Measurements from ENCODE around the gene PREP. TPM values are rescaled to one million over a fixed set of nuclear protein-coding genes. Genes with fewer than 3 reads are reported as not detected.
"Not testable (repeated sequence)": the region's sequence is repeated elsewhere in the genome, so short reads cannot be mapped to it uniquely, and the experiment has no call there.

Gene PREP
- total RNA-seq, 4 donors from 2014 or later, result 34.6 to 71.8 (median 51.8) TPM

- DNase-seq (peak in 1 of 2 donors; percentile 38), ATAC-seq (peak; percentile 50 to 82)
- intact Hi-C loops (cut with DNase I; ENCODE audit: low total_unique reads), result loop anchor here (1.0 kb wide), 1 partner anchor 337 kb away; no protein-coding TSS in a partner anchor
- no peak overlapping the region for H3K4me3 ChIP-seq
- H3K9me3 ChIP-seq, result no peaks in the 10 kb centered on the region
- no peak overlapping the region for H3K27ac ChIP-seq
- no peaks in the 10 kb centered on the region for H3K36me3 ChIP-seq
- H3K4me1 ChIP-seq, result no peaks in the 10 kb centered on the region
- in situ Hi-C loops (cut with MboI; ENCODE audit: low sequenced_read_pairs in 4 of 4), result loop anchor here in 2 of 4 donors (5.0 to 10.0 kb wide), 2 partner anchors 337 to 339 kb away; no protein-coding TSS in a partner anchor
- H3K27me3 ChIP-seq, result no peaks in the 10 kb centered on the region
- peak; percentile 41 to 65 (median 63) for TF ChIP-seq CTCF (IDR thresholded peaks at IDR 0.05 in 4 of 5, conservative IDR thresholded peaks at IDR 0.05 in 1 of 5)
- TF ChIP-seq POLR2A (IDR thresholded peaks at IDR 0.05), result no peak
Measured at GRCh38 chr6:105424175-105424783, 21.4 kb upstream of the PREP start.

DNA sequence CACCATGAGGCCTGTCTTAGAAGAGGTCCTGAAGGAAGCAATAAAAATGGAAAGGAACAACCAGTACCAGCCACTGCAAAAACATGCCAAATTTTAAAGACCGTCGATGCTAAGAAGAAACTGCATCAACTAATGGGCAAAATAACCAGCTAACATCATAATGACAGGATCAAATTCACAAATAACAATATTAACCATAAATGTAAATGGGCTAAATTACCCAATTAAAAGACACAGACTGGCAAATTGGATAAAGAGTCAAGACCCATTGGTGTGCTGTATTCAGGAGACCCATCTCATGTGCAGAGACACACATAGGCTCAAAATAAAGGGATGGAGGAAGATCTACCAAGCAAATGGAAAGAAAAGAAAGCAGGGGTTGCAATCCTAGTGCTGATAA, 14.1 kb upstream of the PREP start:
- ATAC-seq; H3K27me3 ChIP-seq; in situ Hi-C loops (cut with MboI; ENCODE audit: low sequenced_read_pairs in 4 of 4); H3K27ac ChIP-seq; DNase-seq; H3K36me3 ChIP-seq; H3K4me1 ChIP-seq; H3K9me3 ChIP-seq; H3K4me3 ChIP-seq; intact Hi-C loops (cut with DNase I; ENCODE audit: low total_unique reads): not testable (repeated sequence)

- no peak for ATAC-seq
- Histone ChIP-seq H3K27me3 (no peaks in the 10 kb centered on the region), H3K36me3 (no peaks in the 10 kb centered on the region), H3K4me3 (no peak overlapping the region), H3K4me1 (no peaks in the 10 kb centered on the region), H3K27ac (no peak overlapping the region), H3K9me3 (no peaks in the 10 kb centered on the region)
- no peak for TF ChIP-seq CTCF (IDR thresholded peaks at IDR 0.05 in 4 of 5, conservative IDR thresholded peaks at IDR 0.05 in 1 of 5)
- no peak for TF ChIP-seq POLR2A (IDR thresholded peaks at IDR 0.05)
- no peak for DNase-seq
- intact Hi-C loops (cut with DNase I; ENCODE audit: low total_unique reads) (no loop called here), in situ Hi-C loops (cut with MboI; ENCODE audit: low sequenced_read_pairs in 4 of 4) (loop anchor here in 2 of 4 donors (10.0 kb wide), 1 partner anchor 315 kb away; no protein-coding TSS in a partner anchor)
Measured at GRCh38 chr6:105409734-105410133, 6.9 kb upstream of the PREP start.

DNA sequence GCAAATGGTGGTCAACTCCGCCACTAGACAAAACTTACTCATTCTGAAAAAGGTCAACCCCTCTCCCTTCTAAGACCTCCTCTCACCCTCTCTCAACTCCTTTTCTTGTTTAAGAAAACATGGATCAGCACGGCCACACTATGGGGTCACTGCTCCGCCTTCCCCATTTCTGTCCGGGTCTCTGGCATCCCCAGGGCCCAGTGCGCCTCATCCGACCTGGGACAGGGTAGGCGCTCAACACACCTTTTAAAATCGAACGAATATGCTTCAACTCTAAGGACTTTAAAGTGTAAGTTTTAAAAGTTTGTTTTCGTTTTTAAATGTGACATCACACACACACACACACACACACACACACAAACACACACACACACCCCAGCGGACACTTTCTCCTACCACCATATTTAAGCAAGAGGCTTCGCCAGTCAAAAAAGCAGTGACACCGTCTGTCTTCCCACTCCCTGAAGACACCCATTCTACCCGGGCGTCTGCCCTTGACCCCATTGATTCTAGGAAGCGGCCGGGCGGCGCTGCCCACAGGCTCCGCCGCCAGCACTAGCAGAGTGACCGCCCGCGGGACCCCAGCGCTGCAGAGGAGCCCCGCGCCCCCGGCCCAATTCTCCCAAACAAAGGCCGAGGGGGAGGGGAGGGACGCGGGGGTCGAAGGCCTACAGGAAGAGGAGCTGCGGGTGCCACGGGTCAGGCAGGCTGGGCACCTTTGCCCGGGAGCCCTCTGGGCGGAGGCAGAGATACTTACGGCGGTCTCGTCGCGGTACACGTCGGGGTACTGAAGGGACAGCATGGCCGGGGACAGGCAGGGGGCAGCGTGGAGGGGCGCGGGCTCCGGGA, 568 bp downstream of the PREP start:
- Histone ChIP-seq H3K27me3 (no peaks in the 10 kb centered on the region), H3K4me1 (peaks cover 38 to 46% of the 10 kb centered on the region in 2 donors), H3K36me3 (no peaks in the 10 kb centered on the region), H3K27ac (peak overlapping the region; percentile 84 to 97 (median 88)), H3K9me3 (no peaks in the 10 kb centered on the region), H3K4me3 (peak overlapping the region; percentile 63 to 98 (median 90))
- in situ Hi-C loops (cut with MboI; ENCODE audit: low sequenced_read_pairs in 4 of 4) (loop anchor here in 3 of 4 donors (5.0 to 10.0 kb wide), 2 partner anchors 308 to 315 kb away; no protein-coding TSS in a partner anchor), intact Hi-C loops (cut with DNase I; ENCODE audit: low total_unique reads) (loop anchor here (2.0 to 5.0 kb wide), 5 partner anchors 40 to 300 kb away; a partner anchor contains a TSS)
- TF ChIP-seq CTCF (IDR thresholded peaks at IDR 0.05 in 4 of 5, conservative IDR thresholded peaks at IDR 0.05 in 1 of 5) (no peak), POLR2A (IDR thresholded peaks at IDR 0.05) (no peak)
- DNase-seq, result peak; percentile 13 to 31
- peak; percentile 42 to 66 for ATAC-seq
